Parathyroid adenoma (tissue), 2 donors: ENCODE data around the gene TRIM61.

Experiments
- H2AFZ ChIP-seq: fragments of 300-600 bp; sonication (generic); one replicate; pipeline ENCODE4 v1.7.0; 2017; ENCODE audit warnings: antibody characterized with exemption, mild to moderate bottlenecking
- H3K27ac ChIP-seq: fragments of 300-600 bp; sonication (generic); one replicate; pipeline ENCODE4 v1.7.0; 2017
- H3K27me3 ChIP-seq: fragments of 300-600 bp; sonication (generic); one replicate; pipeline ENCODE4 v1.7.0; 2017; ENCODE audit warnings: low read length; ENCODE audit not compliant: control insufficient read depth, insufficient read depth
- H3K36me3 ChIP-seq: fragments of 300-600 bp; sonication (generic); one replicate; pipeline ENCODE4 v1.7.0; 2017; ENCODE audit warnings: low read length; ENCODE audit not compliant: control insufficient read depth, insufficient read depth
- H3K4me1 ChIP-seq: fragments of 300-600 bp; sonication (generic); one replicate; pipeline ENCODE4 v1.7.0; 2017; ENCODE audit warnings: control low read depth
- H3K4me2 ChIP-seq: fragments of 300-600 bp; sonication (generic); one replicate; pipeline ENCODE4 v1.7.0; 2017; ENCODE audit warnings: low read length
- H3K4me3 ChIP-seq: fragments of 300-600 bp; sonication (generic); one replicate; pipeline ENCODE4 v1.7.0; 2017; ENCODE audit warnings: low read depth, low read length
- H3K79me2 ChIP-seq: fragments of 300-600 bp; sonication (generic); one replicate; pipeline ENCODE4 v1.7.0; 2017; ENCODE audit warnings: control low read depth
- H3K9ac ChIP-seq: fragments of 300-600 bp; sonication (generic); one replicate; pipeline ENCODE4 v1.7.0; 2017; ENCODE audit warnings: mild to moderate bottlenecking
- H3K9me3 ChIP-seq: fragments of 300-600 bp; sonication (generic); one replicate; pipeline ENCODE4 v1.7.0; 2017; ENCODE audit warnings: low read length; ENCODE audit not compliant: control insufficient read depth
- TF ChIP-seq, protein P1 (sequence below): fragments of 300-600 bp; sonication (generic); IDR thresholded peaks from one replicate; pipeline ENCODE4 v1.7.0; 2017; ENCODE audit warnings: antibody characterized with exemption, mild to moderate bottlenecking
- donor health status: primary hyperparathyroidism.

TRIM61 gene

DNA sequence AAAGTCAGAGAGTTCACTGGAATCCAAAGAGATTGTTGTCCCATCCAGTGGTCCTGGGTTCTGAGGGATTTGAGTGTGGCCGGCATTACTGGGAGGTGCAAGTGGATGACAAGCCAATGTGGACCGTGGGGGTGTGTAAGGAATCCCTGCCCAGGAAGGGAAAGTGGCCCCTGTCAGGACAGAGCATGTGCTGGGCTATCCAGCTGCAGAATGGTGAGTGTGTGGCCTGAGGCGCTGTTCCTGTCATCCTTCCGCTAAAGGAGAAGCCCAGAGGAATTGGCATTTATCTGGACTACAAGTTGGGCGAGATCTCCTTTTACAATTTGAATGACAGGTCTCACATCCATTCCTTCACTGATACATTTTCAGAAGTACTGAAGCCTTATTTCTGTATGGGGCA lies 33.9 kb upstream of the TRIM61 start:
- H3K27me3 ChIP-seq: no peaks in the 10 kb centered on the region
- H3K36me3 ChIP-seq: no peaks in the 10 kb centered on the region
- H3K9me3 ChIP-seq: no peaks in the 10 kb centered on the region
- H3K4me1 ChIP-seq: no peaks in the 10 kb centered on the region
- H2AFZ ChIP-seq: no peak overlapping the region
- no peak overlapping the region for H3K27ac ChIP-seq
- H3K79me2 ChIP-seq: no peaks in the 10 kb centered on the region
- no peak overlapping the region for H3K4me3 ChIP-seq
- TF ChIP-seq, protein P1, sequence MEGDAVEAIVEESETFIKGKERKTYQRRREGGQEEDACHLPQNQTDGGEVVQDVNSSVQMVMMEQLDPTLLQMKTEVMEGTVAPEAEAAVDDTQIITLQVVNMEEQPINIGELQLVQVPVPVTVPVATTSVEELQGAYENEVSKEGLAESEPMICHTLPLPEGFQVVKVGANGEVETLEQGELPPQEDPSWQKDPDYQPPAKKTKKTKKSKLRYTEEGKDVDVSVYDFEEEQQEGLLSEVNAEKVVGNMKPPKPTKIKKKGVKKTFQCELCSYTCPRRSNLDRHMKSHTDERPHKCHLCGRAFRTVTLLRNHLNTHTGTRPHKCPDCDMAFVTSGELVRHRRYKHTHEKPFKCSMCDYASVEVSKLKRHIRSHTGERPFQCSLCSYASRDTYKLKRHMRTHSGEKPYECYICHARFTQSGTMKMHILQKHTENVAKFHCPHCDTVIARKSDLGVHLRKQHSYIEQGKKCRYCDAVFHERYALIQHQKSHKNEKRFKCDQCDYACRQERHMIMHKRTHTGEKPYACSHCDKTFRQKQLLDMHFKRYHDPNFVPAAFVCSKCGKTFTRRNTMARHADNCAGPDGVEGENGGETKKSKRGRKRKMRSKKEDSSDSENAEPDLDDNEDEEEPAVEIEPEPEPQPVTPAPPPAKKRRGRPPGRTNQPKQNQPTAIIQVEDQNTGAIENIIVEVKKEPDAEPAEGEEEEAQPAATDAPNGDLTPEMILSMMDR: no peak
- no peak overlapping the region for H3K4me2 ChIP-seq
- no peak overlapping the region for H3K9ac ChIP-seq

DNA sequence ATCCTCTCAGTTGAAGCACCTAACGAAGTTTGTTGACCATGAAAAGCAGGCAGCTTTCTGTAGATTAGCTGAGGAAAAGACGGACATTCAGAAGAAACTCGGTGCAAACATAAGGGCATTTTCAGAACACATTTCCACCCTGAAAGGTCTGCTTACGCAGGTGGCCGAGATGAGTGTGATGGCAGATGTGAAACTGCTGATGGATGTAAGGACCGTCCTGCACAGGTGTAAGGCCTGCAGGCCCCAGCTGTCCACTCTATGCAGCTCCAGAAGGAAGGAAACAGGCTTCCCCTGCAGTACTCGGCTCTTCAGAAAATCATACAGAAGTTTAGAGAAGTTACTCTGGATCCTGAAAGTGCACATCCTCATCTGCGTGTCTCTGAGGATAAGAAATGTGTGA lies 33.5 kb upstream of the TRIM61 start:
- H3K27ac ChIP-seq: no peak overlapping the region
- TF ChIP-seq, protein P1: no peak
- no peak overlapping the region for H2AFZ ChIP-seq
- no peaks in the 10 kb centered on the region for H3K27me3 ChIP-seq
- H3K9ac ChIP-seq: no peak overlapping the region
- H3K36me3 ChIP-seq: no peaks in the 10 kb centered on the region
- H3K4me1 ChIP-seq: no peaks in the 10 kb centered on the region
- H3K4me2 ChIP-seq: no peak overlapping the region
- H3K4me3 ChIP-seq: no peak overlapping the region
- H3K79me2 ChIP-seq: no peaks in the 10 kb centered on the region
- no peaks in the 10 kb centered on the region for H3K9me3 ChIP-seq

DNA sequence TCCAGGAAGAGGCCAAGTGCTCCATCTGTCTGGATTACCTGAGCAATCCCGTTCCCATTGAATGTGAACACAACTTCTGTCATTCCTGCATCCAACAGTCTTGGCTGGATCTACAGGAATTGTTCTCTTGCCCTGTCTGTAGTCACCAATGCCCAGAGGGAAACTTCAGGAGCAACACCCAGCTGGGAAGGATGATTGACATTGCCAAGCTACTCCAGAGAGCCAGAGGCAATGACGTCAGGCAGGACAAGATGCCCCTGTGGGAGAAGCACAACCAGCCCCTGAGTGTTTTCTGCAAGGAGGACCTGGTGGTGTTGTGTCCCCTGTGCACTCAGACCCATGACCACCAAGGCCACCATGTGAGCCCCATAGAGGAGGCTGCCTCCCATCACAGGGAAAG lies 33.0 kb upstream of the TRIM61 start:
- Histone ChIP-seq H3K4me1 (no peaks in the 10 kb centered on the region), H3K79me2 (no peaks in the 10 kb centered on the region), H2AFZ (no peak overlapping the region), H3K9ac (no peak overlapping the region), H3K27me3 (no peaks in the 10 kb centered on the region), H3K9me3 (no peaks in the 10 kb centered on the region), H3K36me3 (no peaks in the 10 kb centered on the region), H3K4me3 (no peak overlapping the region), H3K4me2 (no peak overlapping the region), H3K27ac (no peak overlapping the region)
- TF ChIP-seq, protein P1: no peak

DNA sequence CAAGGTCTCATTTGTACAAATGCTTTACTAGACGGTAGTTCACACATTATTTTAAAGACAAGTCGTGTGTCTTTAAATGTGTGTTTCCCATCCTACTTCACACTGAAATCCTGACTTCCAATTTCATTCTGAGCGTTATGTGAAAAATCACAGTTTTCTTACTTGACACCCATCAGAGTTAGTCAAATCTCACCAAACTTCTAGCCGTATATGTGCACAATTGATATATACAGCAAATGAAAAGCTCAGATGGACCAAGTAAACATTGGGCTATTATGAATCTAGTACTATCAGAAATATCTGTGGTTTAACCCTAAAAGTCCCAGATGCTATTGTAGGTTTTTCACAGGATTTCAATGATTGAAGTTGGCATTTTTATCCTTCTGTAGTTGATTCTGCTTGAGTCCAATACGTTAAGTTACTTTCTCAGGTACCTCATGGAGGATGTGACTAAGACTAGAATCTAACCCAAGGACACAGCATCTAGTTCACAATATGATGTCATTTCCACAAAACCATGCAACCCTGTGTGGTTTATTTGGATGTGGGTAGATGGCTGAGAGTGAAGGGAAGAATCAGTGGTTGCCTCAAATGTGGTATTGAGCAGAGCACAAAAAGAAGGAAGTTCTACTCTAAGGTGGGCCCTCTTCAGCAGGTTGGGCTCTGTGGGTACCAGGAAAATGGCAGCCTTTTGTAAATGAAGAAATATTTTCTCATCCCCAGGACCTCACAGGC lies 32.2 kb upstream of the TRIM61 start:
- no peaks in the 10 kb centered on the region for H3K9me3 ChIP-seq
- no peaks in the 10 kb centered on the region for H3K36me3 ChIP-seq
- no peaks in the 10 kb centered on the region for H3K27me3 ChIP-seq
- no peak overlapping the region for H3K9ac ChIP-seq
- TF ChIP-seq, protein P1: no peak
- no peaks in the 10 kb centered on the region for H3K79me2 ChIP-seq
- H2AFZ ChIP-seq: no peak overlapping the region
- no peaks in the 10 kb centered on the region for H3K4me1 ChIP-seq
- no peak overlapping the region for H3K4me2 ChIP-seq
- H3K4me3 ChIP-seq: no peak overlapping the region
- H3K27ac ChIP-seq: no peak overlapping the region

DNA sequence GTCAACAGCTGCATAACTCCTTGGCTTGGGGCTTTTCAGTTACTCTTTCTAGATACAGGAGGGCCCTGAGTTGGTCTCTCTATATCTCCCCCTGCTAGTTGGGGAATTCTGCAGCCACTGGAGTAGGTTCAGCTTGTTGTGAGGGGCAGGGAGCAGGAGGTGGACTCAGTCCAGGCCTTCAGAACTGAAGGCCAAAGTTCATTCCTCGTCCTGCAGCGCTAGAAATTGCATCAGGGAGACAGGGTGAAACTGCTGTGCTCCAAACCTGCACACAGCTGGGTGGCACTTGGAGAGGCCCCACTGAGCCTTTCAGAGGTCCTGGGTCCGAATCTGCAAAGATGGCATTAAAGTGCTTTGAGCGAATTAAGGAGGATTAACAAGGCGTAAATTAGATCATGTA lies 29.4 kb upstream of the TRIM61 start:
- no peak overlapping the region for H3K9ac ChIP-seq
- no peaks in the 10 kb centered on the region for H3K79me2 ChIP-seq
- no peak overlapping the region for H3K4me3 ChIP-seq
- TF ChIP-seq, protein P1: no peak
- H3K36me3 ChIP-seq: no peaks in the 10 kb centered on the region
- no peaks in the 10 kb centered on the region for H3K4me1 ChIP-seq
- H3K9me3 ChIP-seq: no peaks in the 10 kb centered on the region
- no peaks in the 10 kb centered on the region for H3K27me3 ChIP-seq
- no peak overlapping the region for H2AFZ ChIP-seq
- no peak overlapping the region for H3K4me2 ChIP-seq
- no peak overlapping the region for H3K27ac ChIP-seq
